CD4-positive, alpha-beta memory T cell (primary cell): ENCODE results near the gene DCP1A. TPM values are rescaled to one million over a fixed set of nuclear protein-coding genes. Genes with fewer than 3 reads are reported as not detected.
A peak's percentile ranks its signal among the peaks of the same experiment; 100 is the strongest.

Experiments used
- CTCF ChIA-PET: fragments of 350-600 bp; sonication (Branson Sonifier 250); formaldehyde crosslinking; loops from one replicate; lab custom pipeline; 2021; ENCODE audit warnings: inconsistent platforms; ENCODE audit not compliant: partially characterized antibody; lab: Charles Lee
- POLR2A ChIA-PET: fragments of 350-600 bp; sonication (Branson Sonifier 250); formaldehyde crosslinking; loops from one replicate; lab custom pipeline; 2021; ENCODE audit not compliant: partially characterized antibody; lab: Charles Lee
- DNase-seq, 5 donors: peaks; one replicate each; pipeline versions ENCODE4 v3.0.0 to v3.0.0-alpha.2; 2020 to 2022; ENCODE audit warnings: mixed read lengths in 1 of 5
- H3K27ac ChIP-seq: one replicate; pipeline ENCODE4 v1.7.0; 2013; ENCODE audit warnings: low read depth, low read length
- H3K27me3 ChIP-seq: 2 replicates; pipeline ENCODE4 v1.7.0; 2013; ENCODE audit warnings: mild to moderate bottlenecking, low read length, moderate library complexity; ENCODE audit not compliant: insufficient read depth
- H3K36me3 ChIP-seq: 2 replicates; pipeline ENCODE4 v1.7.0; 2013; ENCODE audit warnings: mild to moderate bottlenecking, low read length, moderate library complexity; ENCODE audit not compliant: insufficient read depth
- H3K4me1 ChIP-seq: 2 replicates; pipeline ENCODE4 v1.7.0; 2013; ENCODE audit warnings: mild to moderate bottlenecking, low read length, moderate library complexity; ENCODE audit not compliant: insufficient read depth
- H3K4me3 ChIP-seq, 2 donors: one replicate each; pipeline ENCODE4 v1.7.0; 2013; ENCODE audit warnings: low read length in 2 of 2, mild to moderate bottlenecking in 1 of 2
- H3K9me3 ChIP-seq, 2 donors: one replicate each; pipeline ENCODE4 v1.7.0; 2013; ENCODE audit warnings: low read length in 2 of 2, control low read depth in 1 of 2; ENCODE audit not compliant: control insufficient read depth in 1 of 2
- H3K27ac Mint-ChIP-seq, 7 donors: one replicate each; pipeline ENCODE4 v1.8.0; 2020 to 2021; ENCODE audit warnings: mixed read lengths in 7 of 7, mild to moderate bottlenecking in 6 of 7, inconsistent platforms in 3 of 7, moderate library complexity in 3 of 7
- H3K27me3 Mint-ChIP-seq, 2 donors: one replicate each; pipeline ENCODE4 v1.8.0; 2020 to 2021; ENCODE audit warnings: mixed read lengths in 2 of 2
- H3K36me3 Mint-ChIP-seq, 2 donors: one replicate each; pipeline ENCODE4 v1.8.0; 2020 to 2021; ENCODE audit warnings: mixed read lengths in 2 of 2, inconsistent platforms in 1 of 2, mild to moderate bottlenecking in 1 of 2
- H3K4me1 Mint-ChIP-seq, 4 donors: one replicate each; pipeline ENCODE4 v1.8.0; 2020 to 2021; ENCODE audit warnings: mixed read lengths in 4 of 4, mild to moderate bottlenecking in 1 of 4
- H3K4me3 Mint-ChIP-seq, 8 donors: one replicate each; pipeline ENCODE4 v1.8.0; 2020 to 2021; ENCODE audit warnings: mixed read lengths in 8 of 8, mild to moderate bottlenecking in 7 of 8, moderate library complexity in 6 of 8, inconsistent platforms in 3 of 8
- H3K9me3 Mint-ChIP-seq, 8 donors: one replicate each; pipeline ENCODE4 v1.8.0; 2020 to 2021; ENCODE audit warnings: mixed read lengths in 8 of 8, mild to moderate bottlenecking in 5 of 8, inconsistent platforms in 3 of 8, moderate library complexity in 1 of 8
- intact Hi-C: fragments of 100-400 bp; cut with micrococcal nuclease; formaldehyde crosslinking; loops from one replicate; pipeline ENCODE4 v1.15.1; 2023
- polyA plus RNA-seq, 2 donors: library from polyadenylated mRNA; unstranded; fragments of 300-500 nt; fragmentation: Illumina TruSeq; gene quantifications; one replicate each; pipeline ENCODE4 v1.2.3, GENCODE V29; 2021
- total RNA-seq, 2 experiments: library from RNA; stranded (reverse); gene quantifications; one replicate each; pipeline ENCODE4 v1.2.3, GENCODE V29; 2021

Gene DCP1A
- total and polyA plus RNA-seq, 4 experiments from 2014 or later: 40.9 to 94.1 (median 59.3) TPM

DNA sequence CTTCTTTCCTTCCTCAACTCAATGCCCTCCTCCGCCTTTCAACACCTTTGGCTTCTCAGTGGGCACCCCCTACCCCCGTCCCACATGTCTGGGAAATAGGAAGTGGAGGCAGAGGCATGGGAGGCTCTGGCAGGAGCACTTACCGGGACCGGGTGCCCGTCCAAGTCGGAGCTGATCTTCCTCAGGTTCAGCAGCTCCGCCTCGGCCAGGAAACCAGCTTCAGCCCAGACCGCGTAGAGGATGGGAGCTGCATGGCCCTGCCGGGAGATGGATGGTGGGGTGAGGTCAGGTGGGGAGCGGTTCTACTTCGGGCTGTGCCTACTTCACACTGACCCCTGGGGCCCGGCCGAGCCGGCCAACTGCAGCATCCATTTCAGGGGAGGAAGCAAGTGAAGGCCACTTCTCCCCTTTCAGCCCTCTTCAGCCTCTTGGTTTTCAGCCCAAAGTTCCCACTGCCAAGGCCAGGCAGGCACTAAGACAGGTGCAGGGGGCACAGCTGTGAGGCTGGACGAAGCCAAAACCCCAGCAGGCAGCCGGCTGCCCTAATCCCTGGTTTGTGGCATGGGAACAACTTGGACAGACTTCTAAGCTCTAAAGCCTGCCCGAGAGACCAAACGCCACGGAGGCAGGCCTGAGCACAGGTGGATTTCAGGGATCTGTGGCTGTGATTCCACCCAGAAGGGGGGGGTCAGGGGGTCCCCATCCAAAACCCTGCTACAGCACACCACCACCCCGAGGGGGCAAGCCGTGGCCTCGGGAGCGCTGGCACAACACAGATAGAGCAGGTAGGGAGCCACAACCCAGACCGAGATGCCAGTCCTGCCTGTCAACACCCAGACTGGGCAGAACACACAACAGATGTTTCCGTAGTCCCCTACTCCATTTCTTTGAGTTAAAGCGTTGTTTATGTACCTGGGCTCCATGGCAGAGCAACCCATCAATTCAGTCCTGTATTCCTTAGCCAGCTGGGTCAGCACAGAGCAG is 106.1 kb downstream of the DCP1A start:
- Mint-ChIP-seq H3K4me1 (peaks cover 0 to 13% (median 6%) of the 10 kb centered on the region in 4 donors), H3K4me3 (no peak overlapping the region), H3K27ac (peak overlapping the region in 3 of 7 donors; percentile 47 to 59 (median 57)), H3K36me3 (peaks cover 15 to 46% of the 10 kb centered on the region in 2 donors), H3K27me3 (no peaks in the 10 kb centered on the region), H3K9me3 (peaks cover 0 to under 1% (median 0%) of the 10 kb centered on the region in 8 donors)
- intact Hi-C loops: no loop called here
- peaks cover 40% of the 10 kb centered on the region for H3K36me3 ChIP-seq
- POLR2A ChIA-PET: interaction anchor here (1.4 kb wide), 1 partner anchor 14 kb away, joined by 4 read pairs; the partner anchor contains the start of gene TKT
- H3K4me3 ChIP-seq: no peak overlapping the region
- CTCF ChIA-PET: interaction anchor here (1.9 kb wide), 1 partner anchor 21 kb away, joined by 4 read pairs; no protein-coding TSS in a partner anchor
- H3K4me1 ChIP-seq: no peaks in the 10 kb centered on the region
- H3K27ac ChIP-seq: no peak overlapping the region
- no peaks in the 10 kb centered on the region for H3K27me3 ChIP-seq
- H3K9me3 ChIP-seq: no peaks in the 10 kb centered on the region
- DNase-seq: no peak

DNA sequence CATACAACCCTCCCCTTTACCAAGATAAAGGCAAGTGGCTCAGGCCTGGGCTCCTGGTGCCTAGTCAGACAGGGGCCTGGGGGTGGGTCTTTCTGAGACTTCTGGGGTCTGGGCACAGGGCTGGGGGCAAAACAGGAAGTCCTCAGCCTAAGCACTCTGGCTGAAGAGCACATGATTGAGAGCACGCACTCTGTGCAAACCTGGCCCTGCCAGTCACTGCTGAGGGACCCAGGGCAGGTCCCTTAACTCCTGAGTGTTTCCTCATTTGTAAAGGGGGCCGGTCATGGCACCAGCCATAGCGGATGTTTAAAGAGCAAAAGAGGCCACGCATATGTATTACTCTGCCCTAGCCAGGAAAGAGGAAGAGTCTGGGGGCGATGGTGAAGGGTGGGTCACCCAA is 107.5 kb downstream of the DCP1A start:
- H3K36me3 Mint-ChIP-seq: peaks cover 15 to 46% of the 10 kb centered on the region in 2 donors
- peaks cover 1 to 13% (median 5%) of the 10 kb centered on the region in 4 donors for H3K4me1 Mint-ChIP-seq
- Histone ChIP-seq H3K36me3 (peaks cover 49% of the 10 kb centered on the region), H3K27ac (no peak overlapping the region), H3K4me3 (no peak overlapping the region), H3K9me3 (no peaks in the 10 kb centered on the region), H3K4me1 (no peaks in the 10 kb centered on the region), H3K27me3 (no peaks in the 10 kb centered on the region)
- CTCF ChIA-PET: interaction anchor here (1.9 kb wide), 1 partner anchor 19 kb away, joined by 4 read pairs; no protein-coding TSS in a partner anchor
- DNase-seq: no peak
- intact Hi-C loops: no loop called here
- POLR2A ChIA-PET: no interaction called here
- peak overlapping the region in 2 of 7 donors; percentile 15 to 18 for H3K27ac Mint-ChIP-seq
- H3K9me3 Mint-ChIP-seq: peaks cover 0 to 1% (median 0%) of the 10 kb centered on the region in 8 donors
- no peaks in the 10 kb centered on the region for H3K27me3 Mint-ChIP-seq
- H3K4me3 Mint-ChIP-seq: no peak overlapping the region

DNA sequence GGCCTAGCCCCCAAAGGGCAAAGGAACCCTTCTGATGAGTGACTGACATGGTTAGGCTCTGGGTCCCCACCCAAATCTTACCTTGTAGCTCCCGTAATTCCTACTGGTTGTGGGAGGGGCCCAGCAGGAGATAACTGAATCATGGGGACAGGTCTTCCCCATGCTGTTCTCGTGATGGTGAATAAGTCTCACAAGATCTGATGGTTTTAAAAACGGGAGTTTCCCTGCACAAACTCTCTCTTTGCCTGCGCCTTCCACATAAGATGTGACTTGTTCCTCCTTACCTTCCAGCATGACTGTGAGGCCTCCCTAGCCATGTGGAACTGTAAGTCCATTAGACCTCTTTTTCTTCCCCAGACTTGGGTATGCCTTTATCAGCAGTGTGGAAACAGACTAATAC is 108.5 kb downstream of the DCP1A start:
- intact Hi-C loops: no loop called here

DNA sequence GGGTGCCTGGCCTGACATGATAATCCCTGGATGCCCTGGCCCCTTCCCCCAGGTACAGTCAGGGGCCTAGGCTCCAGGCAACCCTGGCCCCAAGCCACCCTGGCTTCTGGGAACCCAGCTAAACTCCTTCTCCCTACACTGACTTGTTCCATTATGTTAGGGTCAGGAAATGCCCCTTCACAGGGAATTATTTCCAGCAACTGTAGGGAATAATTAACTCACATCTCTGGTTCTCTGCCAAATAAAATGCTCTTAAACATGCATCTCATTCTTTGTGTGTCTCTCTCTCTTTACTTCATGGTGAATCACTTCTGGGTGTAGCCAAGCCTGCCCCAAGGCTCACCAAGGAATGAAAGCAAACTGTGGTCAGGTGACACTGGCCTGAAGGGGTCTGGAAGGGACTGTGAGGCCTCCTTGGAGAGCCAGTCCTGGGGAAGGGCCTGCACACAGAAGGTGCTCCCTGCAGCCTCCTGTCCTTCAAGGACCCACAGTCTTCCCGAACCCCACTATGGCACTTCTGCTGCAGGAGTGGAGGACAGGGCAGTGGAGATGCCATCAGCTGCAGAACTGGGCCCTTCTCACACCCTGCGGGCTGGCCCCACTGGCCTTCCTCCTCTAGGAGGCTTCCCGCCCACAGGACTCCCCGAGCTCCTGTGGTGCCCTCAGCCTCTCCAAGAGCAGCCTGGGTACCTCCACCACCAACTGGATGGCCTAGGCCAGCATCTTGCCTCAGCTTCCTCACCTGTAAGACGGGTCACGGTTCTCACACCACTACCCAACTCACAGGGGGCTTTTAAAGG is 109.1 kb downstream of the DCP1A start:
- DNase-seq: no peak
- ChIA-PET CTCF (interaction anchor here (1.1 to 1.9 kb wide), 2 partner anchors 12 to 18 kb away, joined by 3 to 8 read pairs; no protein-coding TSS in a partner anchor), POLR2A (no interaction called here)
- H3K4me3 ChIP-seq: no peak overlapping the region
- intact Hi-C loops: no loop called here
- H3K27ac ChIP-seq: no peak overlapping the region
- Mint-ChIP-seq H3K9me3 (peaks cover 0 to 1% (median 0%) of the 10 kb centered on the region in 8 donors), H3K4me1 (peaks cover 0 to 5% (median 1%) of the 10 kb centered on the region in 4 donors), H3K4me3 (no peak overlapping the region), H3K27ac (peak overlapping the region in 2 of 7 donors; percentile 3 to 88), H3K36me3 (peaks cover 20 to 51% of the 10 kb centered on the region in 2 donors), H3K27me3 (no peaks in the 10 kb centered on the region)
- peaks cover 65% of the 10 kb centered on the region for H3K36me3 ChIP-seq
- no peaks in the 10 kb centered on the region for H3K9me3 ChIP-seq
- H3K27me3 ChIP-seq: no peaks in the 10 kb centered on the region
- H3K4me1 ChIP-seq: no peaks in the 10 kb centered on the region

More for the DNA sequence above, 108.5 kb downstream of the DCP1A start:
- no peak for DNase-seq
- Mint-ChIP-seq H3K27me3 (no peaks in the 10 kb centered on the region), H3K4me3 (no peak overlapping the region), H3K36me3 (peaks cover 15 to 49% of the 10 kb centered on the region in 2 donors), H3K9me3 (peaks cover 0 to 1% (median 0%) of the 10 kb centered on the region in 8 donors), H3K27ac (peak overlapping the region in 1 of 7 donors; percentile 42), H3K4me1 (peaks cover 1 to 8% (median 5%) of the 10 kb centered on the region in 4 donors)
- CTCF ChIA-PET: no interaction called here
- Histone ChIP-seq H3K9me3 (no peaks in the 10 kb centered on the region), H3K4me3 (no peak overlapping the region), H3K36me3 (peaks cover 58% of the 10 kb centered on the region), H3K27ac (no peak overlapping the region), H3K27me3 (no peaks in the 10 kb centered on the region), H3K4me1 (no peaks in the 10 kb centered on the region)
- POLR2A ChIA-PET: no interaction called here

DNA sequence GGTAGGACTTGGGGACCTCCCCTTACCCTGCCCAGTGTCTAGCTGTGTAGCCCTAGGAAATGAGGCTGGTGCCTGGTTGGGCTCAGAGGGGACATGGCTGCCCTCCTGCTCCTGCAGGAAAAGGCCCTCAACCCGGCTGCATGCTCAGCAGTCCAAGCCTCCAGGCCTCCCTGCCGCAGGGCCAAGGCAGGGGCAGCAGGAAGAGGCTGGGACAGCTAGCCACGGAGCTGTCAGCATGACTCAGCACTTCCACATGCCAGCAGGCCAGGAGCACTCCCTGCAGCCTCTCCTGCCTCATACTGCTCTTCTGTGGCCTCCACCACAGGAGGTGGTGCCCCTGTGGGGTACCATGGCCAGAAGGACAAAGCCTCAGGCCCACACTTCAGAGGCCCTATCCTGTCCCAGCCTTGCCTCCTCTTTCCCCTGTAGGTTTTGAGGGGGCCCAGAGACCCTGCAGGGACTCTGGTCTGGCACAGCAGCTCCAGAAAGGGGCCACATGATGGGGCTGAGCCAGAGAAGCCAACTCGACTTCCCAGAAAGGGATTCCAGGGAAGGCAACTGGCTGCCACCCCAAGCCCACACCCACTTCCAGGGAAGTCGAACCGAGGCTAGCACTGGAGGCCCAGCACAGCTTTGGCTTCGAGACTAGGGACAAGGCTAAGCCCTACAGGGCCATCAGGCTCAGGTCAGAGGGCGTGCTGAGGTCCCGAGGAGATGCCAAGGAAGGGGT is 111.1 kb downstream of the DCP1A start:
- Mint-ChIP-seq H3K4me1 (peaks cover 0 to 3% (median under 1%) of the 10 kb centered on the region in 4 donors), H3K36me3 (peaks cover 25 to 57% of the 10 kb centered on the region in 2 donors), H3K27ac (no peak overlapping the region), H3K9me3 (peaks cover 0 to 1% (median 0%) of the 10 kb centered on the region in 8 donors), H3K4me3 (no peak overlapping the region), H3K27me3 (no peaks in the 10 kb centered on the region)
- ChIA-PET POLR2A (no interaction called here), CTCF (interaction anchor here (1.9 kb wide), 1 partner anchor 16 kb away, joined by 8 read pairs; no protein-coding TSS in a partner anchor)
- Histone ChIP-seq H3K27ac (no peak overlapping the region), H3K9me3 (no peaks in the 10 kb centered on the region), H3K4me3 (no peak overlapping the region), H3K27me3 (no peaks in the 10 kb centered on the region), H3K36me3 (peaks cover 73% of the 10 kb centered on the region), H3K4me1 (no peaks in the 10 kb centered on the region)
- intact Hi-C loops: no loop called here
- DNase-seq: no peak

DNA sequence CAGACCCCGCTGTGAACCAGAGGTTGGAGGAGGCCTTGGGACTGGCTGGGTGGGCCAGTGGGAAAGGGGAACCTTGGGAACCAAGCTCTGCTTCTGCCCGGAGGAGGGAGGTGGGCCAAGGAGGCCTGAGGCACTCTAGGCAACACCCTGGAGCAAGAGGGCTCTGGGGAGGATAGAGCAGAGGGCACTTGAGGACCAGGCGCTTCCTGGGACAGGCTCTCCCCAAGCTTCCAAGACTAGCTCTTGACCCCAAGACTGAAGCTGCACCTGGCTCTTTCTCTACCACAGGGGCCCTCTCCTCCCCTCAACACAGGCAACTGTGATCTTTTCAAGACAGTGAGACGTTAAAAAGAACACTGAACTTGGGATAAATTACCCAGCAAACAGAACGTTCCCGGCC is 111.8 kb downstream of the DCP1A start:
- no peak for DNase-seq
- no peaks in the 10 kb centered on the region for H3K27me3 ChIP-seq
- ChIA-PET POLR2A (no interaction called here), CTCF (interaction anchor here (1.0 kb wide), 1 partner anchor 15 kb away, joined by 4 read pairs; no protein-coding TSS in a partner anchor)
- no peak overlapping the region for H3K27ac ChIP-seq
- H3K4me3 Mint-ChIP-seq: no peak overlapping the region
- peaks cover 0 to 3% (median under 1%) of the 10 kb centered on the region in 4 donors for H3K4me1 Mint-ChIP-seq
- intact Hi-C loops: no loop called here
- H3K9me3 ChIP-seq: no peaks in the 10 kb centered on the region
- H3K9me3 Mint-ChIP-seq: peaks cover 0 to 1% (median 0%) of the 10 kb centered on the region in 8 donors
- H3K4me3 ChIP-seq: no peak overlapping the region
- H3K4me1 ChIP-seq: no peaks in the 10 kb centered on the region
- H3K36me3 ChIP-seq: peaks cover 73% of the 10 kb centered on the region
- no peaks in the 10 kb centered on the region for H3K27me3 Mint-ChIP-seq
- peak overlapping the region in 3 of 7 donors; percentile 53 to 67 (median 62) for H3K27ac Mint-ChIP-seq
- peaks cover 25 to 55% of the 10 kb centered on the region in 2 donors for H3K36me3 Mint-ChIP-seq
